PC-9 (cell line): Measurements from ENCODE around the gene NUP153. TPM values are rescaled to one million over a fixed set of nuclear protein-coding genes. Genes with fewer than 3 reads are reported as not detected.
"Not testable (repeated sequence)": the region's sequence is repeated elsewhere in the genome, so short reads cannot be mapped to it uniquely, and the experiment has no call there.

ENCODE experiments used
- BruUV-seq: library from RNA; stranded (reverse); fragments of 400-500 nt; replicated peaks from 2 replicates; lab custom pipeline; 2021; lab: Mats Ljungman, UMichigan
- CTCF ChIA-PET: fragments of 300-600 bp; sonication (Branson Sonifier 250); formaldehyde crosslinking; loops from one replicate; lab custom pipeline; 2022; ENCODE audit warnings: antibody characterized with exemption; lab: Charles Lee
- POLR2A ChIA-PET: fragments of 300-600 bp; sonication (Branson Sonifier 250); formaldehyde crosslinking; loops from one replicate; lab custom pipeline; 2022; ENCODE audit warnings: antibody characterized with exemption; ENCODE audit not compliant: unreplicated experiment; lab: Charles Lee
- DNase-seq, 2 experiments: peaks; one replicate each; pipeline versions ENCODE4 v3.0.0 to v3.0.0-alpha.2; 2015 to 2022; ENCODE audit warnings: mixed read lengths in 1 of 2
- H2AFZ ChIP-seq: fragments of 200-600 bp; sonication (generic); 2 replicates; pipeline ENCODE4 v1.8.1; 2017; ENCODE audit warnings: antibody characterized with exemption
- H3F3A ChIP-seq: fragments of 200-600 bp; sonication (generic); 2 replicates; pipeline ENCODE4 v1.8.1; 2017; ENCODE audit warnings: antibody characterized with exemption, mild to moderate bottlenecking, low read depth; ENCODE audit not compliant: insufficient read depth
- H3K27ac ChIP-seq: fragments of 200-600 bp; sonication (generic); 2 replicates; pipeline ENCODE4 v1.6.1; 2016; ENCODE audit warnings: mixed run types
- H3K27me3 ChIP-seq: fragments of 200-600 bp; sonication (generic); 2 replicates; pipeline ENCODE4 v1.6.1; 2016; ENCODE audit warnings: low read depth, mixed run types; ENCODE audit not compliant: insufficient read depth
- H3K36me3 ChIP-seq: fragments of 200-600 bp; sonication (generic); 2 replicates; pipeline ENCODE4 v1.6.1; 2016; ENCODE audit warnings: low read depth, mixed run types
- H3K4me1 ChIP-seq: fragments of 200-600 bp; sonication (generic); replicated peaks from 2 replicates; pipeline ENCODE4 v1.6.1; 2016; ENCODE audit warnings: mixed run types; ENCODE audit not compliant: insufficient read depth
- H3K4me2 ChIP-seq: fragments of 200-600 bp; sonication (generic); 2 replicates; pipeline ENCODE4 v1.6.1; 2017; ENCODE audit warnings: mixed run types
- H3K4me3 ChIP-seq: fragments of 200-600 bp; sonication (generic); 2 replicates; pipeline ENCODE4 v1.6.1; 2016; ENCODE audit warnings: mixed run types
- H3K79me2 ChIP-seq: fragments of 200-600 bp; sonication (generic); 2 replicates; pipeline ENCODE4 v1.6.1; 2017; ENCODE audit warnings: low read depth, mixed run types
- H3K9me2 ChIP-seq: fragments of 200-600 bp; sonication (generic); 2 replicates; pipeline ENCODE4 v1.8.1; 2017; ENCODE audit warnings: mild to moderate bottlenecking; ENCODE audit not compliant: insufficient read depth
- H3K9me3 ChIP-seq: fragments of 200-600 bp; sonication (generic); 2 replicates; pipeline ENCODE4 v1.8.1; 2016; ENCODE audit warnings: low read depth; ENCODE audit not compliant: insufficient read depth
- H4K20me1 ChIP-seq: fragments of 200-600 bp; sonication (generic); 2 replicates; pipeline ENCODE4 v1.8.1; 2017; ENCODE audit not compliant: insufficient read depth
- EZH2 ChIP-seq: fragments of 200-600 bp; sonication (generic); IDR thresholded peaks from 2 replicates; pipeline ENCODE4 v1.8.0; 2017; ENCODE audit warnings: antibody characterized with exemption, low read depth
- intact Hi-C: fragments of 100-400 bp; cut with micrococcal nuclease; formaldehyde crosslinking; loops from one replicate; pipeline ENCODE4 v1.10.0; 2022; ENCODE audit not compliant: unreplicated experiment
- total RNA-seq: library from RNA; stranded (reverse); gene quantifications from 2 replicates; pipeline ENCODE4 v1.2.3, GENCODE V29; 2021
- TF ChIP-seq, protein P1 (sequence below): fragments of 200-600 bp; sonication (generic); conservative IDR thresholded peaks from 2 replicates; pipeline ENCODE4 v1.6.1; 2017; ENCODE audit warnings: mixed run types, antibody characterized with exemption, mild to moderate bottlenecking, moderate library complexity

Gene NUP153
- total RNA-seq, 1 experiment from 2014 or later = 74.1 TPM

DNA sequence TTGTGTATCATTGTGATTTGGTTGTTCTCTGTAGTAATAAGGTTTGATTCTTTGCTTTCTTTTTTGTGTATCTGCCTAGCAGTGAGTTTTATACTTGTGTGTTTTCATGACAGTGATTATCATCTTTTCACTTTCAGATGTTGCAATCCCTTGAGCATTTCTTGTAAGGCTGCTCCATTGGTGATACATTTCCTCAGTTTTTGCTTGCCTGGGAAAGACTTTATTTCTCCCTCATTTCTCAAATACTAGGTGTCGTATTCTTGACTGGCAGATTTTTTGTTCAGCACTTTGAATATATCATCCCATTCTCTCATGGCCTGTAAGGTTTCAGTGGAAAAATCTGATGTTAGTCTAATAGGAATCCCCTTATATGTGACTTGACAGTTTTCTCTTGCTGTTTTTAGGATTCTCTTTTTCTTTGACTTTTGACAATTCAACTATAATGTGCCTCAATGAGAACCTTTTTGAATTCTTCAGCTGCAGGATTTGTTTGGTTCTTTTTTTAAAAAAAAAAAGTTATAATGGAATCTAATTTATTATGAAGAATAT lies 31.1 kb upstream of the NUP153 start:
- Histone ChIP-seq H2AFZ (no peak overlapping the region), H3K9me2 (no peaks in the 10 kb centered on the region), H3K36me3 (no peaks in the 10 kb centered on the region), H3K27me3 (no peaks in the 10 kb centered on the region), H3K79me2 (no peaks in the 10 kb centered on the region), H3F3A (no peaks in the 10 kb centered on the region), H3K9me3 (peaks cover 5% of the 10 kb centered on the region), H4K20me1 (no peaks in the 10 kb centered on the region), H3K4me1 (no peaks in the 10 kb centered on the region), H3K4me3 (no peak overlapping the region), H3K4me2 (no peak overlapping the region), H3K27ac (no peak overlapping the region)
- POLR2A ChIA-PET = no interaction called here
- no TSS peak for BruUV-seq
- TF ChIP-seq EZH2 = no peak
- TF ChIP-seq, protein P1, sequence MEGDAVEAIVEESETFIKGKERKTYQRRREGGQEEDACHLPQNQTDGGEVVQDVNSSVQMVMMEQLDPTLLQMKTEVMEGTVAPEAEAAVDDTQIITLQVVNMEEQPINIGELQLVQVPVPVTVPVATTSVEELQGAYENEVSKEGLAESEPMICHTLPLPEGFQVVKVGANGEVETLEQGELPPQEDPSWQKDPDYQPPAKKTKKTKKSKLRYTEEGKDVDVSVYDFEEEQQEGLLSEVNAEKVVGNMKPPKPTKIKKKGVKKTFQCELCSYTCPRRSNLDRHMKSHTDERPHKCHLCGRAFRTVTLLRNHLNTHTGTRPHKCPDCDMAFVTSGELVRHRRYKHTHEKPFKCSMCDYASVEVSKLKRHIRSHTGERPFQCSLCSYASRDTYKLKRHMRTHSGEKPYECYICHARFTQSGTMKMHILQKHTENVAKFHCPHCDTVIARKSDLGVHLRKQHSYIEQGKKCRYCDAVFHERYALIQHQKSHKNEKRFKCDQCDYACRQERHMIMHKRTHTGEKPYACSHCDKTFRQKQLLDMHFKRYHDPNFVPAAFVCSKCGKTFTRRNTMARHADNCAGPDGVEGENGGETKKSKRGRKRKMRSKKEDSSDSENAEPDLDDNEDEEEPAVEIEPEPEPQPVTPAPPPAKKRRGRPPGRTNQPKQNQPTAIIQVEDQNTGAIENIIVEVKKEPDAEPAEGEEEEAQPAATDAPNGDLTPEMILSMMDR = no peak
- CTCF ChIA-PET = no interaction called here
- intact Hi-C loops = no loop called here
- no peak for DNase-seq

DNA sequence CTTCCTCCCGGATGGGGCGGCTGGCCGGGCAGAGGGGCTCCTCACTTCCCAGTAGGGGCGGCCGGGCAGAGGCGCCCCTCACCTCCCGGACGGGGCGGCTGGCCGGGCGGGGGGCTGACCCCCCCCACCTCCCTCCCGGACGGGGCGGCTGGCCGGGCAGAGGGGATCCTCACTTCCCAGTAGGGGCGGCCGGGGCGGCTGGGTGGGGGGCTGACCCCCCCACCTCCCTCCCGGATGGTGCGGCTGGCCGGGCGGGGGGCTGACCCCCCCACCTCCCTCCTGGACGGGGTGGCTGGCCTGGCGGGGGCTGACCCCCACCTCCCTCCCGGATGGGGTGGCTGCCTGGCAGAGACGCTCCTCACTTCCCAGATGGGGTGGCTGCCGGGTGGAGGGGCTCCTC lies 28.6 kb upstream of the NUP153 start:
- BruUV-seq, H3K27me3 ChIP-seq, CTCF ChIA-PET, intact Hi-C loops, H4K20me1 ChIP-seq, H3K4me2 ChIP-seq, H3K27ac ChIP-seq, DNase-seq, H2AFZ ChIP-seq, POLR2A ChIA-PET, H3K9me2 ChIP-seq, H3K79me2 ChIP-seq, H3K36me3 ChIP-seq, H3K4me3 ChIP-seq, H3K4me1 ChIP-seq, H3F3A ChIP-seq, H3K9me3 ChIP-seq: not testable (repeated sequence)

DNA sequence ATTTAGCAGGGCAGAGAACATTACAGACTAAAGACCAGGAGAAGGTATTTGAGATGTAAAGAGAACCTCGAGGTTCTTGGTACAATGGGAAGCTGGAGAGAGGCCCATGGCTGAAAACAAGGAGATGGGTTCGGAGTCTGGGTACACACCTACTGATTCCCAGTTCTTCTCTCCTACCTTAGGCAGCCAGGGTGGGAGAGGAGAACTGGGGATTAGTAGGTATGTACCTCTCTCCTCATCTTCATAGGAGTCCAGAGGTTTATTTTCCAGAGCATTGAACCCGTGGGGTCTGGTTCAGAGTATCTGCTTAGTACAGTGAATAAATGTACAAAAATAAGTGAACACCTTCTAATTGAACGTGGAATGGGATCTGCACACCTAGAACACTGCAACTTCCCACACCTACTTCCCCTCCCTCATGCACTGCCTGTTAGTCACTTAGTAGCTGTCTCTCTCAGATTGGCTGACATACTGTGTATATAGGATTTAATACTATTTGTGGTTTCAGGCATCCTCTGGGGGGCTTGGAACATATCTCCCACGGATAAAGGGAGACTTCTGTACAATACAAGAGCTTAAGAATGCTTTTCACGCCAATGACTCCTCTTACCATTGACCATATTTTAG lies 23.5 kb upstream of the NUP153 start:
- Histone ChIP-seq H3K79me2 (no peaks in the 10 kb centered on the region), H3K9me3 (no peaks in the 10 kb centered on the region), H3K9me2 (no peaks in the 10 kb centered on the region), H3K4me2 (no peak overlapping the region), H3K27ac (no peak overlapping the region), H3K27me3 (no peaks in the 10 kb centered on the region), H2AFZ (no peak overlapping the region), H3F3A (no peaks in the 10 kb centered on the region), H3K4me1 (no peaks in the 10 kb centered on the region; the same call in 1 of the 2 replicates), H3K36me3 (no peaks in the 10 kb centered on the region), H4K20me1 (no peaks in the 10 kb centered on the region), H3K4me3 (no peak overlapping the region)
- no peak for TF ChIP-seq EZH2
- TF ChIP-seq, protein P1 = no peak
- no TSS peak for BruUV-seq
- DNase-seq = no peak
- intact Hi-C loops = no loop called here
- ChIA-PET CTCF (no interaction called here), POLR2A (no interaction called here)
